K562 (cell line): Measurements from ENCODE around the gene USP46.

Source experiments
- ARID1B ChIP-seq: fragments of 450-650 bp; IDR thresholded peaks from 2 replicates; pipeline ENCODE4 v1.6.1; 2016; ENCODE audit warnings: antibody characterized with exemption, mild to moderate bottlenecking, inconsistent platforms
- ARNT ChIP-seq, 2 experiments: fragments of 450-650 bp; IDR thresholded peaks; 2 replicates each; pipeline ENCODE4 v1.6.1; 2016; ENCODE audit warnings: mild to moderate bottlenecking in 1 of 2
- BACH1 ChIP-seq: fragments of 200-800 bp; sonication (Bioruptor generic); IDR thresholded peaks from 2 replicates; pipeline ENCODE4 v1.6.1; 2016; ENCODE audit warnings: missing genetic modification characterization, missing compliant biosample characterization
- EZH2 ChIP-seq: IDR thresholded peaks from 2 replicates; pipeline ENCODE4 v1.6.1; 2012; ENCODE audit warnings: low read depth, mild to moderate bottlenecking, inconsistent platforms, low read length, borderline replicate concordance
- HES1 ChIP-seq: fragments of 450-650 bp; IDR thresholded peaks from 2 replicates; pipeline ENCODE4 v1.6.1; 2016; ENCODE audit warnings: low read depth, mild to moderate bottlenecking, moderate library complexity
- JUND ChIP-seq, 2 experiments: IDR thresholded peaks; 2 replicates in 1 of 2; 3 replicates in 1 of 2; pipeline ENCODE4 v1.6.1; 2011; ENCODE audit warnings: borderline replicate concordance in 2 of 2, low read depth in 2 of 2, low read length in 2 of 2, improper control_type of control experiment in 1 of 2, missing biosample characterization in 1 of 2, missing genetic modification characterization in 1 of 2, missing genetic modification reagents in 1 of 2
- NFRKB ChIP-seq: fragments of 450-650 bp; IDR thresholded peaks from 2 replicates; pipeline ENCODE4 v1.6.1; 2016; ENCODE audit warnings: low read depth
- TCF7 ChIP-seq: sonication (generic); IDR thresholded peaks from 2 replicates; pipeline ENCODE4 v1.6.1; 2016; ENCODE audit warnings: antibody characterized with exemption, borderline replicate concordance
- ZKSCAN3 ChIP-seq: fragments of 250-450 bp; sonication (Bioruptor Pico); IDR thresholded peaks from 2 replicates; pipeline ENCODE4 v1.4.0; 2020

GRCh38 chr4:52660643-52661042, 1.5 kb upstream of the USP46 start:
- TF ChIP-seq TCF7: no peak
- TF ChIP-seq JUND (IDR thresholded peaks at IDR 0.05; ENCODE audit: borderline replicate concordance, low read depth, low read length): no peak
- no peak for TF ChIP-seq JUND (tag; IDR thresholded peaks at IDR 0.05; ENCODE audit: borderline replicate concordance, low read depth, low read length)
- TF ChIP-seq NFRKB: no peak
- no peak for TF ChIP-seq ZKSCAN3 (CRISPR knock-in tag)
- TF ChIP-seq BACH1 (tag): no peak
- TF ChIP-seq ARID1B: no peak
- no peak for TF ChIP-seq ARNT (IDR thresholded peaks at IDR 0.05)
- no peak for TF ChIP-seq HES1
- no peak for TF ChIP-seq EZH2
